HG02885 (cell line): ENCODE data around the gene PRPF8.
"Not testable (repeated sequence)": the region's sequence is repeated elsewhere in the genome, so short reads cannot be mapped to it uniquely, and the experiment has no call there.

Experiments used
- ATAC-seq: cut with Tn5 transposase; IDR thresholded peaks from one replicate; pipeline ENCODE4 v1.9.1; 2021; ENCODE audit warnings: mild to moderate bottlenecking; ENCODE audit not compliant: unreplicated experiment, poor library complexity

Gene PRPF8

GRCh38 chr17:1716912-1717695, 32.4 kb upstream of the PRPF8 start:
- peak; percentile 38 for ATAC-seq

DNA sequence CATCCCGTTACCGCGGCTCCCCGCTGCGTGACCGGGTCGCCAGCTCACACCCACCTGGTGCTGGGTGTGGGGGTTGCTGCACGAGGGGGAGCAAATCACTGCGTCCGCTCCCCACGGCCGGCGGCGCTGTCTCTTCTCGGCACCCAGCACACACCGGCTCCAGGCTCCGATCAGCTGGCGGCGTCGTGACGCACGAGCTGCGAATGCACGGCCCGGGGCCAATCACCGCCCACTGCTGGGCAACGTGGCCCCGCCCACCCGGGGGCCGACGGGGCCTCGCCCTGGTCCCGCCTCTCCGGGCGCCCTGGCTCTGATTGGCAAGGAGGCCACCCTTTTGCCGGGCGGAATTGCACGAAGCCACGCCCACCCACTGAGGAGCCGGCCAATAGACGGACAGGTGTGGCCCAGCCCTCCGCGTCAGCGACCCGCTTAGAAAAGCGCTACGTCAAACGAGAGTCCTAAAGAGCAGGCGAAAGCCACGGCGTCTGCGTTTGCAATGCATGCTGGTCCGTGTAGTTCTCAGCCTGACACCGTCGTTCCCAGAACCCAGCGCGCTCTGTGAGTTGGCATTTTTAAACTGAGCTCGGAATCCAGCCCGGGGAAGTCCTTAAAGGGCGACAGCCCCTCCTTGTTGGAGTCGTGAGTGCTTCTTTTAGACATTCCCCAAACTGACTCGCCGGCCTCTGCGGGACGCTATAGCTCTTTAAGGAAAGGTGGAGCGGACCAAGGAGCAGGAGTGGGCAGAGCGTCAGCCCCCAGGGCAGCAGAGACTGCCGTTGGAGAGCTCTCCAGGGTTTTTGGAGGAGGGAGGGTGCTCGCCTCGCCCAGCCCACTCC, 31.6 kb upstream of the PRPF8 start:
- ATAC-seq: peak; percentile 79

GRCh38 chr17:1715803-1716075, 31.1 kb upstream of the PRPF8 start:
- ATAC-seq: no peak

GRCh38 chr17:1714980-1715802, 30.5 kb upstream of the PRPF8 start:
- ATAC-seq: no peak

DNA sequence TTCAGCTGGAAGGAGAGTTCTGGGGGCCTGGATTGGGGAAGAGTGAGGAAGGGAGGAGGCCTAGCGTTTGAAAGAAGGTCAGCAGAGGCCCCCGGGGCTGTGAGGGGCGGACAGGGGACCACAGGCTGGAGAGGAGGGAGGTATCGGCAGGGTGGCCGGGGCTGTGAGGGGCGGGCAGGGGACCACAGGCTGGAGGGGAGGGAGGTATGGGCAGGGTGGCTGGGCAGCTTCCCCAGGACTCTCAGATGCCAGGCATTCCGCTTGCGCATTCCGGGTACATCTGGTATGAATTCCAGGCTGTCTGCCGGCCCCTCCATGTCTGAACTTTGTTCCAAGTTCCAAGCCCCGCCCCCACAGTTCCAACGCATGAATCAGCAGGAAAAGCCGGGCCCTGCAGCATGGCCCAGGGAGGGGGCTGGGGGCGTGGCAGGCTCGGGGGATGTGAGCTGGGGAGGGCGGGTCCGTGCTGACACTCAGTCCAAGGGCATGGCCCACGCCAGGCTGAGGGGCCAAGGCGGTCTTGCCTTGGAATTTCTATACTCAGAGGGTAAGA, 29.8 kb upstream of the PRPF8 start:
- ATAC-seq: no peak

- ATAC-seq: no peak
Observed at GRCh38 chr17:1713878-1714426, 29.3 kb upstream of the PRPF8 start.

DNA sequence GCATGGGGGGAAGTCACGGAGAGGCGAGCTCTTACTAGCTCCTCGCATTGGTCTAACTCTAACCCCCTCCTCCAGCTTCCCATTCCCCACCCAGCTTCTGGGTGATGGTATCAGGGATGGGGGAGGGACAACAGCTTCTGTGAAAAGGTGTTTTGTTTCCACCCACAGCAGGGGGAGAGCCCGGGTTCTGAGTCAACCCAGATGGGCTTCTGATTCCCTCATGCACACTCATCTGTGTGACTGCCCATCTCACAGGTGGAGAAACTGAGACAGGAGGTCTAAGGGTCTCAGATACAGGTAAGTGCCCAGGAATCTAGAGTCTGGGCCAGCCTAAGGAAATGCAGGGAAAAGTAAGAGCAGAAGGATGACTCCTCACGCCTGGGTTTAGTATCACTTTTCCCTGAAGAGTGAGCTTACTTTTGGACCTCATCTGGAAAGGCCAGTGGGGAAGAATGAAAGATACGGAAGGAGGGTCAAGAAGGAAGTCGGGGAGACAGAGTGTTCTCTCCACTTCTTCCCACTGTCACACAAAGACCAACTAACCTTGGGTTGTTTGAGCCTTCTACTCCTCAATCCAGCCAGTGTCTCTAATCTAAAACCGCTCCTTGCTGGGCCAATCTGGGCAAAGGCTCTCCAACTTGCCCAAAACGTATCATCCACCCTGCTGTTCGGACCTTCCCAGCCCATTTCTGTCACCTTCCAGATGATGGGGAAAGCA, 28.7 kb upstream of the PRPF8 start:
- no peak for ATAC-seq

DNA sequence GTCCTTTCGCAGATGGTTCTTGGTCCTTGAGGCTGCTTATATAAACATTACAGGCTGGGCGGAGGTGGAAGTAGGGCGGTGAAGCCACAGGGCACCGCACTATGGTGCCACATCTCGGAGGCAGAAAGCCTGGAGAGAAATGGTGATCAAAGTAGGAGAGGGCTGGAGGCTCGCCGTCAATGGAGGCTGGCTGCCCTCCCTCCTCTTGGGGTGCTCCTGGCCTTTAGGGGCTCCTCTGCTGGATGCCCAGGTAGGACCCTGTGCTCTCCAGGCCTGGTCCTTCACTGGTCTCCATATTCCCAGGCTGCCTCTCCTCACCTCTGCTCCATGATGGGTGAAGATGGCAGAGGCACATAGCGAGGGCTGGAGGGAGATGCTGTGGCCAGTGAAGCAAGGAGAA, 27.6 kb upstream of the PRPF8 start:
- no peak for ATAC-seq

GRCh38 chr17:1711804-1712203, 27.1 kb upstream of the PRPF8 start:
- no peak for ATAC-seq

GRCh38 chr17:1710807-1711553, 26.3 kb upstream of the PRPF8 start:
- ATAC-seq: no peak

- ATAC-seq: no peak
Observed at GRCh38 chr17:1709971-1710806, 25.5 kb upstream of the PRPF8 start, which contains the start of gene TLCD2. TLCD2 (minus strand) TSS chr17:1710377; CDS start chr17:1710242, 135 bp downstream.

GRCh38 chr17:1709403-1709951, 24.8 kb upstream of the PRPF8 start:
- ATAC-seq: no peak

- ATAC-seq: not testable (repeated sequence)
Observed at GRCh38 chr17:1708791-1709346, 24.2 kb upstream of the PRPF8 start.

- ATAC-seq: no peak
Observed at GRCh38 chr17:1707107-1707506, 22.4 kb upstream of the PRPF8 start.

DNA sequence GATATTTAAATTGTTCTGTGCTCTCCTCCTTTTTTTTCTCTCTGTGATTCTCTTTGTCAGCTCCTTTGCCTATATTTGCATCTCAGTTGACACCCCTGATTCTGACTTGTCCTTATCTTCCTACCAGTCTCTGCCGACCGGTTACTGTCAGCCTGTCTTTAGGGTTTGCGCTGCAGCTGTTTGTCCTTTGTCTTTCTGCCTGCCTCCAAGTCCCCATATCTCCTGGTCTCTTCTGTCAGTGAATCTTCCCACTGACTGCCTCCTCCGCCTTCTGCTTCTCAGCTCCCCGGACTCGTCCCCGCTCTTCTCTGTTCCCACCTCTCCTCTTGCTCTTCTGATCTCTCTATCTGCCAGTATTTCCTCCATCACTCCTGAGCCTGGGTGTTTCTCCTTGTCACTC, 20.3 kb upstream of the PRPF8 start:
- ATAC-seq: no peak

DNA sequence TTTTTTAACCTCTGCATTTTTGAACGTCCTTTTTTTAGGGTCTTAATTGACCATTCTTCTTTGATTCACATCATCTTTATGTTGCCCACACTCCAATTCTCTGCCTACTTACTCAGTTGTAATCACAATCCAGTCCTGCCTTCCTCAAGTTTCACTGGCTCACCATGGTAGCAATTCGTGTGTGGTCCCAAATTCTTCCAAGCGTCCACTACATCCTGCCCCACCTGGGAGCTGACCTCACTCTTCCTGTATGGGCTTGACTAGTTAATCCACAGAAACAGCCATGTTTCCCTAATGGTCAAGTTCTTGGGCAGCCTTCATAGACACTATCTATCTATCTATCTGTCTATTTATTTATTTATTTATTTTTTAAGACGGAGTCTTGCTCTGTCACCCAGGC, 18.4 kb upstream of the PRPF8 start:
- no peak for ATAC-seq

- not testable (repeated sequence) for ATAC-seq
Observed at GRCh38 chr17:1699891-1700290, 15.2 kb upstream of the PRPF8 start.
